Measurements from ENCODE around the gene KLF11.

The KLF11 gene

DNA sequence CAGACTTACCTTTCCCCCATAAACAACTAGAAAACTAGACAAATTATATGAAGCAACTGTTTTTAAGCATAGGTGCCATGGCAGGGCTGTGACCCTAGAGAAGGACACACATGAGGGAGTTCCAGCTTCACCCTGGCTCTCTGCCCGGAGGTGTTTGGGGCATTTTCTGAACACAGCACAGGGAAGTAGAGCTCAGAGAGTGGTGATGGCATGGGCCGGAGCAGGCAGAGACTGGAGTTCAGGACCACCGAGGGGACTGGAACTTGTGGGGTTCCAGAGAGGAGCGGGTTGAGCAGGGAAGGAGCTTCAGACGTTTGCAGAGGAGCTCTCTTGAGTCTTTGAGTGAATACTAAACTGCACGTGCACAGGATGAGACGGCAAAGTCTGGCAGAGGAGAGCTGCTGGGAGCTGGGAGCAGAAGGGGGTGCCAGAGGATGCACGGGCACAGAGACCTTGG lies 26.5 kb upstream of the KLF11 start:
- no peak for TF ChIP-seq EZH2phosphoT487 (IDR thresholded peaks at IDR 0.05; ENCODE audit: borderline replicate concordance)
- TF ChIP-seq, protein P1, sequence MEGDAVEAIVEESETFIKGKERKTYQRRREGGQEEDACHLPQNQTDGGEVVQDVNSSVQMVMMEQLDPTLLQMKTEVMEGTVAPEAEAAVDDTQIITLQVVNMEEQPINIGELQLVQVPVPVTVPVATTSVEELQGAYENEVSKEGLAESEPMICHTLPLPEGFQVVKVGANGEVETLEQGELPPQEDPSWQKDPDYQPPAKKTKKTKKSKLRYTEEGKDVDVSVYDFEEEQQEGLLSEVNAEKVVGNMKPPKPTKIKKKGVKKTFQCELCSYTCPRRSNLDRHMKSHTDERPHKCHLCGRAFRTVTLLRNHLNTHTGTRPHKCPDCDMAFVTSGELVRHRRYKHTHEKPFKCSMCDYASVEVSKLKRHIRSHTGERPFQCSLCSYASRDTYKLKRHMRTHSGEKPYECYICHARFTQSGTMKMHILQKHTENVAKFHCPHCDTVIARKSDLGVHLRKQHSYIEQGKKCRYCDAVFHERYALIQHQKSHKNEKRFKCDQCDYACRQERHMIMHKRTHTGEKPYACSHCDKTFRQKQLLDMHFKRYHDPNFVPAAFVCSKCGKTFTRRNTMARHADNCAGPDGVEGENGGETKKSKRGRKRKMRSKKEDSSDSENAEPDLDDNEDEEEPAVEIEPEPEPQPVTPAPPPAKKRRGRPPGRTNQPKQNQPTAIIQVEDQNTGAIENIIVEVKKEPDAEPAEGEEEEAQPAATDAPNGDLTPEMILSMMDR (conservative IDR thresholded peaks at IDR 0.05; ENCODE audit: low read length) = no peak
- H3K4me1 ChIP-seq (ENCODE audit: insufficient read depth, low read length, poor library complexity, severe bottlenecking) = no peaks in the 10 kb centered on the region
- no peaks in the 10 kb centered on the region for H4K20me1 ChIP-seq (ENCODE audit: insufficient read depth, low read length, poor library complexity, severe bottlenecking)
- no peaks in the 10 kb centered on the region for H3K79me2 ChIP-seq (ENCODE audit: insufficient read depth, low read length)
- no peak overlapping the region for H2AFZ ChIP-seq (ENCODE audit: low read length)
- no peaks in the 10 kb centered on the region for H3F3A ChIP-seq (ENCODE audit: low read depth)
- no peaks in the 10 kb centered on the region for H3K9me2 ChIP-seq (replicated peaks; ENCODE audit: low read depth, low read length)
- no peaks in the 10 kb centered on the region for H3K36me3 ChIP-seq (ENCODE audit: insufficient read depth, low read length)
- no peak overlapping the region for H3K4me2 ChIP-seq (ENCODE audit: low read depth, low read length, poor library complexity, severe bottlenecking)
- no peaks in the 10 kb centered on the region for H3K27me3 ChIP-seq (ENCODE audit: insufficient read depth, low read length, poor library complexity, severe bottlenecking)
- H3K9ac ChIP-seq (ENCODE audit: low read depth, low read length, poor library complexity, severe bottlenecking) = no peak overlapping the region
- no peak overlapping the region for H3K4me3 ChIP-seq (ENCODE audit: low read length, poor library complexity, severe bottlenecking)
- no peaks in the 10 kb centered on the region; the same call in 1 of the 2 replicates for H3K9me3 ChIP-seq (ENCODE audit: insufficient read depth, low read depth, low read length)

DNA sequence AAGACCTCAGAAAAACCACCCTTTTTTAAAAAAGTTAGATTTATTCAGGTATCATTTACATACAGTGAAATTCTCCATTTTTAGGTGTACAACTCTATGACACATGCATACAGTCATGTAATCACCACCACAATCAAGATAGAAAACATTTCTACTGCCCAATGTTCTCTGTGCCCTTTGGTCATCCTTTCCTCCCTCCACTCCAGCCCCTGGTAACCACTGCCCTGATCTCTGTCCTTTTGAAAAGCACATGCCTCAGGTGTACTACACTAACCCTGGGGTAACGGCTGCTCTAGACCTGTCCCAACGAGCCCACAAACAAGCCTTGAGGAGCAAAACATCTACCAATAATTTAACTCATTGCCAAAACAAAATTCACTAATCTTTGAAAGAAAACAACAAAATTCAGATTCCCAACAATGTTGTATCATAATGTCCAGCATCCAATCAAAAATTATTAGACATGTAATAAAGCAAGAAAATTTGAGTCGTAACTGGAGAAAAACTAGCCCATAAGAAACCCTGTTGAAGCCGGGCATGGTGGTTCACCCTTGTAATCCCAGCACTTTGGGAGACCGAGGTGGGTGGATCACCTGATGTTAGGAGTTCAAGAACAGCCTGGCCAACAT lies 25.9 kb upstream of the KLF11 start:
- no peaks in the 10 kb centered on the region for H3F3A ChIP-seq (ENCODE audit: low read depth)
- no peaks in the 10 kb centered on the region for H4K20me1 ChIP-seq (ENCODE audit: insufficient read depth, low read length, poor library complexity, severe bottlenecking)
- no peaks in the 10 kb centered on the region for H3K27me3 ChIP-seq (ENCODE audit: insufficient read depth, low read length, poor library complexity, severe bottlenecking)
- no peaks in the 10 kb centered on the region for H3K4me1 ChIP-seq (ENCODE audit: insufficient read depth, low read length, poor library complexity, severe bottlenecking)
- H3K79me2 ChIP-seq (ENCODE audit: insufficient read depth, low read length) = no peaks in the 10 kb centered on the region
- TF ChIP-seq, protein P1 (conservative IDR thresholded peaks at IDR 0.05; ENCODE audit: low read length) = no peak
- TF ChIP-seq EZH2phosphoT487 (IDR thresholded peaks at IDR 0.05; ENCODE audit: borderline replicate concordance) = no peak
- H2AFZ ChIP-seq (ENCODE audit: low read length) = no peak overlapping the region
- H3K36me3 ChIP-seq (ENCODE audit: insufficient read depth, low read length) = no peaks in the 10 kb centered on the region
- no peak overlapping the region for H3K9ac ChIP-seq (ENCODE audit: low read depth, low read length, poor library complexity, severe bottlenecking)
- H3K9me2 ChIP-seq (replicated peaks; ENCODE audit: low read depth, low read length) = no peaks in the 10 kb centered on the region
- no peaks in the 10 kb centered on the region; the same call in 1 of the 2 replicates for H3K9me3 ChIP-seq (ENCODE audit: insufficient read depth, low read depth, low read length)
- no peak overlapping the region for H3K4me3 ChIP-seq (ENCODE audit: low read length, poor library complexity, severe bottlenecking)
- no peak overlapping the region for H3K4me2 ChIP-seq (ENCODE audit: low read depth, low read length, poor library complexity, severe bottlenecking)

DNA sequence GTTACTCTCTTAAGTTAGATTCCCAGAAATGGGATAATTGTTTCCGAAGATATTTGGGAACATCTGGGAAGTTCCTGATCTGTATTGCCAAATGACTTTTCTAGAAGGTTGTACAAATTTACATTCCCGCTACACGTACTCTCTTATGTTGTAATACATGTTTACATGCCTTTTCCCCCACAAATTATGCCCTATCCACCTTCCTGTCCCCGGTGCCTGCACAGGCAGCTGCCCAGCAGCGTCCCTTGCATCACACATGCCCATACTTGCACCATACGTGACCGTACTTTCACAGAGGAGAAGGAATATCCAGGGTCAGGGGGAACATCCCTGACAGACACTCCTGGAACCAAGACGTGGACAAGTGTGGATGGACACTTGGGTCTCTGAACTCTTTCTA lies 24.2 kb upstream of the KLF11 start:
- Histone ChIP-seq H3K79me2 (ENCODE audit: insufficient read depth, low read length) (no peaks in the 10 kb centered on the region), H3K4me1 (ENCODE audit: insufficient read depth, low read length, poor library complexity, severe bottlenecking) (no peaks in the 10 kb centered on the region), H4K20me1 (ENCODE audit: insufficient read depth, low read length, poor library complexity, severe bottlenecking) (no peaks in the 10 kb centered on the region), H3K36me3 (ENCODE audit: insufficient read depth, low read length) (no peaks in the 10 kb centered on the region), H3K4me2 (ENCODE audit: low read depth, low read length, poor library complexity, severe bottlenecking) (no peak overlapping the region), H3K27me3 (ENCODE audit: insufficient read depth, low read length, poor library complexity, severe bottlenecking) (no peaks in the 10 kb centered on the region), H2AFZ (ENCODE audit: low read length) (no peak overlapping the region), H3K9me3 (ENCODE audit: insufficient read depth, low read depth, low read length) (no peaks in the 10 kb centered on the region), H3K4me3 (ENCODE audit: low read length, poor library complexity, severe bottlenecking) (no peak overlapping the region), H3F3A (ENCODE audit: low read depth) (no peaks in the 10 kb centered on the region), H3K9me2 (replicated peaks; ENCODE audit: low read depth, low read length) (no peaks in the 10 kb centered on the region), H3K9ac (ENCODE audit: low read depth, low read length, poor library complexity, severe bottlenecking) (no peak overlapping the region)
- TF ChIP-seq, protein P1 (conservative IDR thresholded peaks at IDR 0.05; ENCODE audit: low read length) = no peak
- TF ChIP-seq EZH2phosphoT487 (IDR thresholded peaks at IDR 0.05; ENCODE audit: borderline replicate concordance) = no peak

All from Loucy (cell line).